DND-41 (cell line): Measurements from ENCODE around the gene OR51I2.

Experiments used
- ATAC-seq: fragments of 200-7000 bp; cut with Tn5 transposase; 3 replicates; pipeline ENCODE4 v1.9.1; 2021; ENCODE audit warnings: low read depth; ENCODE audit not compliant: insufficient read depth
- DNase-seq: peaks from one replicate; pipeline ENCODE4 v3.0.0-alpha.2; 2020
- H2AFZ ChIP-seq: 2 replicates; pipeline ENCODE4 v1.6.0; 2012; ENCODE audit warnings: low read depth, low read length
- H3K27ac ChIP-seq: 2 replicates; pipeline ENCODE4 v1.5.1; 2012; ENCODE audit warnings: low read length, inconsistent platforms
- H3K27me3 ChIP-seq: fragments of 200-600 bp; sonication (generic); 2 replicates; pipeline ENCODE4 v1.6.0; 2012; ENCODE audit warnings: low read length, mild to moderate bottlenecking, inconsistent platforms; ENCODE audit not compliant: insufficient read depth, poor library complexity
- H3K36me3 ChIP-seq: 2 replicates; pipeline ENCODE4 v1.5.1; 2012; ENCODE audit warnings: low read length, inconsistent platforms; ENCODE audit not compliant: insufficient read depth
- H3K4me1 ChIP-seq: 2 replicates; pipeline ENCODE4 v1.5.1; 2012; ENCODE audit warnings: mild to moderate bottlenecking, low read length; ENCODE audit not compliant: insufficient read depth
- H3K4me2 ChIP-seq: 2 replicates; pipeline ENCODE4 v1.6.0; 2012; ENCODE audit warnings: mild to moderate bottlenecking, moderate library complexity, low read length, inconsistent platforms; ENCODE audit not compliant: insufficient read depth
- H3K4me3 ChIP-seq, 2 experiments: fragments of 200-600 bp in 1 of 2; shearing (Covaris generic) in 1 of 2; 2 replicates each; pipeline ENCODE4 v1.5.1; 2012 to 2016; ENCODE audit warnings: inconsistent platforms in 2 of 2, low read length in 2 of 2, mild to moderate bottlenecking in 2 of 2, low read depth in 1 of 2, moderate library complexity in 1 of 2
- H3K79me2 ChIP-seq: 2 replicates; pipeline ENCODE4 v1.6.0; 2012; ENCODE audit warnings: low read length, inconsistent platforms; ENCODE audit not compliant: insufficient read depth
- H3K9ac ChIP-seq: 2 replicates; pipeline ENCODE4 v1.6.0; 2012; ENCODE audit warnings: low read depth, mild to moderate bottlenecking, inconsistent platforms, low read length, moderate library complexity
- H3K9me3 ChIP-seq: 2 replicates; pipeline ENCODE4 v1.5.1; 2012; ENCODE audit warnings: low read length, moderate library complexity, mild to moderate bottlenecking, inconsistent platforms; ENCODE audit not compliant: insufficient read depth, severe bottlenecking
- H4K20me1 ChIP-seq: 2 replicates; pipeline ENCODE4 v1.6.0; 2012; ENCODE audit warnings: low read length; ENCODE audit not compliant: insufficient read depth
- EZH2 ChIP-seq: IDR thresholded peaks from 3 replicates; pipeline ENCODE4 v1.6.1; 2012; ENCODE audit warnings: borderline replicate concordance, low read depth, mild to moderate bottlenecking, moderate library complexity, low read length, inconsistent platforms; ENCODE audit not compliant: severe bottlenecking
- TF ChIP-seq, protein P1 (sequence below): IDR thresholded peaks from 2 replicates; pipeline ENCODE4 v1.5.1; 2012; ENCODE audit warnings: borderline replicate concordance, low read length, moderate library complexity, mild to moderate bottlenecking; ENCODE audit not compliant: poor library complexity, severe bottlenecking; ENCODE audit errors: extremely low read depth

Gene OR51I2

DNA sequence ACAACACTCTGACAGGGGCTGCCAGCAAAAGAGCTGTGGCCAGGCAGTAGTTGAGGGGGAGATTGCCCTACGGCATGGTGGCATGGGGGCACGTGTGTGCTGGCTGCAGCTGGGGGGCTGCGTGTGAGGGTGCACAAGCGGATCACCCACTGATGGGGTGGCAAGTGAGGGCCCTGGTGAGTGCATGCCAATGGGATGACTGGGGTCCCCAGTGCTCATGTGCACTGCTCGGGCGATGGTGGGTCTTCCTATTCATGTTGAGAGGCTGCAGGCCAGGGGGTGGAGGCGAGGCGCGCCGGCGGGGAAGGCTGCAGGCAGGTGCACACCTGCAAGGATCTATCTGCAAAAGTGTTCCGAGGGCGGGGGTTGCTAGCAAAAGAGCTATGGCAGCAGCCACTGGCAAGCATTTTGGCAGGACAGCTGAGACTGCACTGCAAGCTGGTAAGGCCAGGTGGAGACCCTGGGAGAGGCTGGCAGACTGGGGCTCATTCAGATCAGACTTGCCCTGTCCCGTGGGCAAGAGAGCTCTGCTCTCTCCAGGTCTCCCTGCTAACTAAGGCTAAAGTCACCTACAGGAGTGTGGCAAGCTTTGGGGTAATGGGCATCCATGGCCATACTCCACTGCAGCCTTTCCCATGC is 12.0 kb downstream of the OR51I2 start:
- Histone ChIP-seq H2AFZ (no peak overlapping the region), H3K79me2 (no peaks in the 10 kb centered on the region), H3K9me3 (no peaks in the 10 kb centered on the region), H4K20me1 (no peaks in the 10 kb centered on the region), H3K4me3 (no peak overlapping the region), H3K4me2 (no peak overlapping the region), H3K4me1 (no peaks in the 10 kb centered on the region), H3K27ac (no peak overlapping the region), H3K27me3 (peaks cover 6% of the 10 kb centered on the region), H3K36me3 (no peaks in the 10 kb centered on the region), H3K9ac (no peak overlapping the region)
- no peak for TF ChIP-seq EZH2
- TF ChIP-seq, protein P1, sequence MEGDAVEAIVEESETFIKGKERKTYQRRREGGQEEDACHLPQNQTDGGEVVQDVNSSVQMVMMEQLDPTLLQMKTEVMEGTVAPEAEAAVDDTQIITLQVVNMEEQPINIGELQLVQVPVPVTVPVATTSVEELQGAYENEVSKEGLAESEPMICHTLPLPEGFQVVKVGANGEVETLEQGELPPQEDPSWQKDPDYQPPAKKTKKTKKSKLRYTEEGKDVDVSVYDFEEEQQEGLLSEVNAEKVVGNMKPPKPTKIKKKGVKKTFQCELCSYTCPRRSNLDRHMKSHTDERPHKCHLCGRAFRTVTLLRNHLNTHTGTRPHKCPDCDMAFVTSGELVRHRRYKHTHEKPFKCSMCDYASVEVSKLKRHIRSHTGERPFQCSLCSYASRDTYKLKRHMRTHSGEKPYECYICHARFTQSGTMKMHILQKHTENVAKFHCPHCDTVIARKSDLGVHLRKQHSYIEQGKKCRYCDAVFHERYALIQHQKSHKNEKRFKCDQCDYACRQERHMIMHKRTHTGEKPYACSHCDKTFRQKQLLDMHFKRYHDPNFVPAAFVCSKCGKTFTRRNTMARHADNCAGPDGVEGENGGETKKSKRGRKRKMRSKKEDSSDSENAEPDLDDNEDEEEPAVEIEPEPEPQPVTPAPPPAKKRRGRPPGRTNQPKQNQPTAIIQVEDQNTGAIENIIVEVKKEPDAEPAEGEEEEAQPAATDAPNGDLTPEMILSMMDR: no peak
- no peak for DNase-seq
- no peak for ATAC-seq

DNA sequence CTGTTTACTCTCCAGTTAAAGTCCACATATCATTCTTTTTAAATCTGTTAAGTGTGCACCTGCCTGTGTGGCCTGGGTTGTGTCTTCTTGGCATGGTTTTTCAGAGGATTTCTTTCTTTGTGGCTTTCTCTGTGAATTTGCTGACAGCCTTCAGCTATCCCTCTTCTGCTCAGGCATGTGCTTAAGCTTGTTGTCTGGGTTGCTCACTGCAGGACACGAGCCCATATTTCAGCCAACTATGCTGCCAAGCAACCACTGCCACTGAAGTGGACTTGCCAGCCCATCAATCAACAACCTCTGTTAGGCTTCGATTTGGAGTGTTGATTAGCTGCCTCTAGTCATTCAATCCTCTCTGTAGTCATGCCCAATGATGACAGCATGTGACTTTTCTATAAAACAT is 18.4 kb downstream of the OR51I2 start:
- H3K4me2 ChIP-seq: no peak overlapping the region
- no peaks in the 10 kb centered on the region for H4K20me1 ChIP-seq

DNA sequence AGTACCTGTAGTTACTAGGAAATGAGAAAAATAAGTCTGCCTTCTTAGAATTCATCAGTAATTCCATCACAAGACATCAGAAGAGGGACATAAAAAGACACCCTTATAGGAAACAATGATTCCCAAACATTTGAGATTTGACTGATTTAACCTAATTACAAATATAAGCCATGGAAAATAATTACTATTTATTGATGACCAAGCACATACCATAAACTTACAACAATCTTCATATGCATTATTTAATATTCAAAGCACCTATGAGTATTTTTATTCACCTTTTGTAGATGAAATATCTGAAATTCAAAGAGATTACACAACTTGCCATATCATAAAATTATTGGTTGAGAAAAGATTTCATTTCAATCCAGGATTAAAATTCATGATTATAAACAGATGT is 24.8 kb downstream of the OR51I2 start:
- H3K36me3 ChIP-seq: no peaks in the 10 kb centered on the region
- H3K27ac ChIP-seq: no peak overlapping the region
- no peak overlapping the region for H2AFZ ChIP-seq
- DNase-seq (no peak), ATAC-seq (no peak)
- H4K20me1 ChIP-seq: no peaks in the 10 kb centered on the region
- no peak overlapping the region for H3K9ac ChIP-seq
- H3K27me3 ChIP-seq: peaks cover 15% of the 10 kb centered on the region
- TF ChIP-seq EZH2: no peak
- TF ChIP-seq, protein P1: no peak
- no peaks in the 10 kb centered on the region for H3K79me2 ChIP-seq
- H3K4me2 ChIP-seq: no peak overlapping the region
- H3K4me3 ChIP-seq: no peak overlapping the region
- no peaks in the 10 kb centered on the region for H3K4me1 ChIP-seq
- no peaks in the 10 kb centered on the region for H3K9me3 ChIP-seq

More for the DNA sequence above, 18.4 kb downstream of the OR51I2 start:
- TF ChIP-seq, protein P1: no peak
- TF ChIP-seq EZH2: no peak
- H3K4me3 ChIP-seq: no peak overlapping the region
- H3K36me3 ChIP-seq: no peaks in the 10 kb centered on the region
- H3K27me3 ChIP-seq: peaks cover 7% of the 10 kb centered on the region
- DNase-seq: no peak
- H3K79me2 ChIP-seq: no peaks in the 10 kb centered on the region
- no peak for ATAC-seq
- H3K9me3 ChIP-seq: no peaks in the 10 kb centered on the region
- no peak overlapping the region for H2AFZ ChIP-seq
- H3K9ac ChIP-seq: no peak overlapping the region
- no peak overlapping the region for H3K27ac ChIP-seq
- no peaks in the 10 kb centered on the region for H3K4me1 ChIP-seq
